H1 (cell line): ENCODE results near the gene SLC39A7.

ENCODE experiments used
- CTCF ChIP-seq, 3 experiments: IDR thresholded peaks; 1 replicate in 2 of 3; 2 replicates in 1 of 3; pipeline versions ENCODE4 v1.5.1 to v1.6.1; 2011; ENCODE audit warnings: low read length in 3 of 3, mild to moderate bottlenecking in 3 of 3, inconsistent platforms in 2 of 3, low read depth in 1 of 3, moderate library complexity in 1 of 3; ENCODE audit not compliant: insufficient read depth in 1 of 3; ENCODE audit errors: control extremely low read depth in 1 of 3
- EP300 ChIP-seq, 2 experiments: IDR thresholded peaks; 1 replicate in 1 of 2; 2 replicates in 1 of 2; pipeline ENCODE4 v1.6.1; 2011 to 2012; ENCODE audit warnings: low read depth in 2 of 2, low read length in 2 of 2, mild to moderate bottlenecking in 2 of 2, borderline replicate concordance in 1 of 2, inconsistent platforms in 1 of 2, moderate library complexity in 1 of 2
- EZH2 ChIP-seq: fragments of 200-600 bp; sonication (generic); IDR thresholded peaks from 2 replicates; pipeline ENCODE4 v1.7.1; 2012; ENCODE audit warnings: low read depth, mild to moderate bottlenecking, moderate library complexity, low read length, inconsistent platforms; ENCODE audit not compliant: severe bottlenecking
- GABPA ChIP-seq: IDR thresholded peaks from 2 replicates; pipeline ENCODE4 v1.6.1; 2011; ENCODE audit warnings: mild to moderate bottlenecking, low read length, moderate library complexity, borderline replicate concordance; ENCODE audit not compliant: insufficient read depth
- HDAC6 ChIP-seq: IDR thresholded peaks from one replicate; pipeline ENCODE4 v1.7.1; 2012; ENCODE audit warnings: low read depth, mild to moderate bottlenecking, inconsistent platforms, low read length, moderate library complexity
- JUN ChIP-seq: IDR thresholded peaks from 2 replicates; pipeline ENCODE4 v1.6.1; 2011; ENCODE audit warnings: low read depth, mild to moderate bottlenecking, improper control_type of control experiment, low read length
- MAX ChIP-seq: IDR thresholded peaks from 2 replicates; pipeline ENCODE4 v1.6.1; 2012; ENCODE audit warnings: inconsistent platforms
- POLR2A ChIP-seq, 2 experiments: IDR thresholded peaks; 1 replicate in 1 of 2; 2 replicates in 1 of 2; pipeline ENCODE4 v1.6.1; 2011; ENCODE audit warnings: low read depth in 2 of 2, low read length in 2 of 2, mild to moderate bottlenecking in 2 of 2; ENCODE audit errors: control extremely low read depth in 1 of 2
- POLR2AphosphoS5 ChIP-seq: IDR thresholded peaks from 2 replicates; pipeline ENCODE4 v1.6.1; 2011; ENCODE audit warnings: low read depth, low read length
- POU5F1 ChIP-seq: IDR thresholded peaks from 2 replicates; pipeline ENCODE4 v1.6.1; 2011; ENCODE audit warnings: low read depth, mild to moderate bottlenecking, low read length, moderate library complexity
- SRF ChIP-seq: IDR thresholded peaks from 2 replicates; pipeline ENCODE4 v1.6.1; 2011; ENCODE audit warnings: mild to moderate bottlenecking, low read depth, low read length, moderate library complexity
- ZNF274 ChIP-seq: IDR thresholded peaks from 2 replicates; pipeline ENCODE4 v1.7.0; 2012; ENCODE audit warnings: low read length, borderline replicate concordance; ENCODE audit errors: extremely low read depth

- TF ChIP-seq CTCF (IDR thresholded peaks at IDR 0.05; ENCODE audit: control extremely low read depth in 1 of 3, insufficient read depth in 1 of 3, low read depth in 1 of 3, low read length in 3 of 3) (no peak), MAX (no peak), HDAC6 (no peak), SRF (no peak), EP300 (IDR thresholded peaks at IDR 0.05; ENCODE audit: borderline replicate concordance in 1 of 2, low read depth in 2 of 2, low read length in 2 of 2) (no peak), ZNF274 (no peak), POLR2A (IDR thresholded peaks at IDR 0.05; ENCODE audit: control extremely low read depth in 1 of 2, low read depth in 2 of 2, low read length in 2 of 2) (no peak), POU5F1 (no peak), EZH2 (no peak), POLR2AphosphoS5 (no peak), JUN (no peak), GABPA (no peak)
These were observed 36.2 kb downstream of the SLC39A7 start for GRCh38 chr6:33236852-33237251.
